Upper lobe of left lung (tissue), 6 donors: ENCODE data around the gene PDILT. TPM values are rescaled to one million over a fixed set of nuclear protein-coding genes. Genes with fewer than 3 reads are reported as not detected.
"Not testable (repeated sequence)": the region's sequence is repeated elsewhere in the genome, so short reads cannot be mapped to it uniquely, and the experiment has no call there.

Experiments
- ATAC-seq, 2 donors: fragments of 200-7000 bp; cut with Tn5 transposase; one replicate each; pipeline ENCODE4 v1.9.1; 2022; ENCODE audit warnings: mild to moderate bottlenecking in 2 of 2, moderate library complexity in 2 of 2; ENCODE audit not compliant: low FRiP score in 2 of 2
- DNase-seq, 2 donors: peaks; one replicate each; pipeline ENCODE4 v3.0.0-alpha.2; 2019 to 2020
- H3K27ac ChIP-seq, 4 donors: fragments of 200-600 bp; sonication (generic); one replicate each; pipeline ENCODE4 v1.5.1; 2016 to 2019
- H3K27me3 ChIP-seq, 4 donors: fragments of 200-600 bp; sonication (generic); one replicate each; pipeline ENCODE4 v1.5.1; 2017 to 2019
- H3K36me3 ChIP-seq, 4 donors: fragments of 200-600 bp; sonication (generic); one replicate each; pipeline ENCODE4 v1.5.1; 2016 to 2019
- H3K4me1 ChIP-seq, 4 donors: fragments of 200-600 bp; sonication (generic); one replicate each; pipeline ENCODE4 v1.5.1; 2018 to 2019
- H3K4me3 ChIP-seq, 4 donors: fragments of 200-600 bp; sonication (generic); one replicate each; pipeline ENCODE4 v1.5.1; 2017 to 2019; ENCODE audit warnings: mild to moderate bottlenecking in 2 of 4, moderate library complexity in 1 of 4
- H3K9me3 ChIP-seq, 4 donors: fragments of 200-600 bp; sonication (generic); one replicate each; pipeline ENCODE4 v1.5.1; 2018 to 2019
- CTCF ChIP-seq, 6 experiments: fragments of 450-650 bp in 4 of 6; fragments of 200-600 bp in 2 of 6; sonication (generic) in 2 of 6; IDR thresholded peaks; one replicate each; pipeline ENCODE4 v1.5.1; 2016 to 2019; ENCODE audit warnings: antibody characterized with exemption in 6 of 6
- EP300 ChIP-seq, 4 donors: sonication (generic); formaldehyde crosslinking; IDR thresholded peaks; one replicate each; pipeline ENCODE4 v1.5.1; 2017; ENCODE audit warnings: antibody characterized with exemption in 4 of 4, control low read depth in 2 of 4
- POLR2A ChIP-seq, 4 donors: fragments of 450-650 bp; IDR thresholded peaks; one replicate each; pipeline ENCODE4 v1.5.1; 2016 to 2017; ENCODE audit warnings: antibody characterized with exemption in 4 of 4, mild to moderate bottlenecking in 2 of 4
- POLR2AphosphoS5 ChIP-seq, 2 donors: sonication (generic); formaldehyde crosslinking; IDR thresholded peaks; one replicate each; pipeline ENCODE4 v1.5.1; 2017; ENCODE audit warnings: antibody characterized with exemption in 2 of 2
- WGBS, 2 donors: methylation state at CpG; one replicate each; pipeline ENCODE4 v1.1.5; 2017 to 2018; 5-methylcytosine and 5-hydroxymethylcytosine counted together
- total RNA-seq, 6 donors: library from RNA; depleted of rRNA in 4 of 6; stranded (reverse); fragments of >200 nt in 4 of 6; gene quantifications; one replicate each; pipeline versions ENCODE4 v1.1.0 to v1.2.1, GENCODE V29; 2016 to 2021
- donor health status: DM: no; HTN: no; CAD: no; lungs with moderate emphysema.
- donor health status: DM: no; HTN: yes; CAD: no; lungs with severe emphysema.

Gene PDILT
- total RNA-seq, 6 donors from 2014 or later = not detected

- Histone ChIP-seq H3K27me3 (no peaks in the 10 kb centered on the region), H3K9me3 (no peaks in the 10 kb centered on the region), H3K4me3 (no peak overlapping the region), H3K4me1 (no peaks in the 10 kb centered on the region), H3K27ac (no peak overlapping the region), H3K36me3 (no peaks in the 10 kb centered on the region)
- WGBS, 2 donors = 96 to 97% methylated on average over 1 of the region's 1 CpG
- ATAC-seq = peak in 1 of 2 donors; percentile 17
- no peak for DNase-seq
- TF ChIP-seq POLR2A (IDR thresholded peaks at IDR 0.05) = no peak
- no peak for TF ChIP-seq CTCF (IDR thresholded peaks at IDR 0.05)
- no peak for TF ChIP-seq POLR2AphosphoS5 (IDR thresholded peaks at IDR 0.05)
- no peak for TF ChIP-seq EP300 (IDR thresholded peaks at IDR 0.05)
Measured at GRCh38 chr16:20321671-20322070, 82.9 kb downstream of the PDILT start.

GRCh38 chr16:20321051-20321450 is 83.5 kb downstream of the PDILT start:
- H3K27me3 ChIP-seq, H3K36me3 ChIP-seq, H3K4me3 ChIP-seq, H3K4me1 ChIP-seq, H3K9me3 ChIP-seq, H3K27ac ChIP-seq, DNase-seq, ATAC-seq: not testable (repeated sequence)
- 94 to 100% methylated on average over 2 of the region's 2 CpGs for WGBS, 2 donors

- no peaks in the 10 kb centered on the region for H3K36me3 ChIP-seq
- no peak for ATAC-seq
Measured at GRCh38 chr16:20320592-20320991, 83.9 kb downstream of the PDILT start.

GRCh38 chr16:20320178-20320577 is 84.4 kb downstream of the PDILT start:
- Histone ChIP-seq H3K36me3 (no peaks in the 10 kb centered on the region), H3K9me3 (no peaks in the 10 kb centered on the region), H3K4me3 (no peak overlapping the region), H3K27ac (no peak overlapping the region), H3K4me1 (no peaks in the 10 kb centered on the region), H3K27me3 (no peaks in the 10 kb centered on the region)
- TF ChIP-seq CTCF (IDR thresholded peaks at IDR 0.05) (no peak), EP300 (IDR thresholded peaks at IDR 0.05) (no peak), POLR2AphosphoS5 (IDR thresholded peaks at IDR 0.05) (no peak), POLR2A (IDR thresholded peaks at IDR 0.05) (no peak)
- DNase-seq (no peak), ATAC-seq (no peak)
- 73 to 100% methylated on average over 2 of the region's 2 CpGs for WGBS, 2 donors

More at GRCh38 chr16:20320592-20320991, 83.9 kb downstream of the PDILT start:
- DNase-seq = no peak
- H3K4me3 ChIP-seq = no peak overlapping the region
- H3K27me3 ChIP-seq = no peaks in the 10 kb centered on the region
- no peak for TF ChIP-seq POLR2A (IDR thresholded peaks at IDR 0.05)
- TF ChIP-seq CTCF (IDR thresholded peaks at IDR 0.05) = no peak
- no peak for TF ChIP-seq POLR2AphosphoS5 (IDR thresholded peaks at IDR 0.05)
- TF ChIP-seq EP300 (IDR thresholded peaks at IDR 0.05) = no peak
- no peaks in the 10 kb centered on the region for H3K4me1 ChIP-seq
- H3K27ac ChIP-seq = no peak overlapping the region
- no peaks in the 10 kb centered on the region for H3K9me3 ChIP-seq

- 72 to 75% methylated on average over 1 of the region's 1 CpG for WGBS, 2 donors
- Histone ChIP-seq H3K9me3 (no peaks in the 10 kb centered on the region), H3K4me3 (no peak overlapping the region), H3K4me1 (no peaks in the 10 kb centered on the region), H3K27ac (no peak overlapping the region), H3K36me3 (no peaks in the 10 kb centered on the region), H3K27me3 (no peaks in the 10 kb centered on the region)
- ATAC-seq (no peak), DNase-seq (no peak)
- TF ChIP-seq EP300 (IDR thresholded peaks at IDR 0.05) (no peak), POLR2AphosphoS5 (IDR thresholded peaks at IDR 0.05) (no peak), POLR2A (IDR thresholded peaks at IDR 0.05) (no peak), CTCF (IDR thresholded peaks at IDR 0.05) (no peak)
Measured at GRCh38 chr16:20319406-20319805, 85.1 kb downstream of the PDILT start.
